ENCODE results near the gene RIC8B. TPM values are rescaled to one million over a fixed set of nuclear protein-coding genes. Genes with fewer than 3 reads are reported as not detected.

Gene RIC8B
- total RNA-seq, 1 donor from 2014 or later = 22.5 TPM

GRCh38 chr12:106733660-106734059 is 40.8 kb upstream of the RIC8B start:
- H3K4me1 Mint-ChIP-seq = no peaks in the 10 kb centered on the region
- no peaks in the 10 kb centered on the region for H3K9me3 Mint-ChIP-seq
- no peaks in the 10 kb centered on the region for H3K36me3 Mint-ChIP-seq
- H3K4me3 Mint-ChIP-seq = no peak overlapping the region
- H3K27ac Mint-ChIP-seq = no peak overlapping the region
- no peak for DNase-seq (ENCODE audit: low spot score in 2 of 2, unreplicated experiment in 2 of 2)
- no peak for TF ChIP-seq CTCF (IDR thresholded peaks at IDR 0.05; ENCODE audit: unreplicated experiment)
- H3K27me3 Mint-ChIP-seq (ENCODE audit: low read depth) = peaks cover 12% of the 10 kb centered on the region

- peaks cover 12% of the 10 kb centered on the region for H3K27me3 Mint-ChIP-seq (ENCODE audit: low read depth)
- no peak overlapping the region for H3K4me3 Mint-ChIP-seq
- DNase-seq (ENCODE audit: low spot score in 2 of 2, unreplicated experiment in 2 of 2) = no peak
- H3K36me3 Mint-ChIP-seq = no peaks in the 10 kb centered on the region
- H3K4me1 Mint-ChIP-seq = no peaks in the 10 kb centered on the region
- H3K9me3 Mint-ChIP-seq = no peaks in the 10 kb centered on the region
- TF ChIP-seq CTCF (IDR thresholded peaks at IDR 0.05; ENCODE audit: unreplicated experiment) = no peak
- H3K27ac Mint-ChIP-seq = no peak overlapping the region
These were observed 38.2 kb upstream of the RIC8B start for GRCh38 chr12:106736051-106736957.

- no peak overlapping the region for H3K27ac Mint-ChIP-seq
- no peak for TF ChIP-seq CTCF (IDR thresholded peaks at IDR 0.05; ENCODE audit: unreplicated experiment)
- no peaks in the 10 kb centered on the region for H3K36me3 Mint-ChIP-seq
- peaks cover 19% of the 10 kb centered on the region for H3K27me3 Mint-ChIP-seq (ENCODE audit: low read depth)
- DNase-seq (ENCODE audit: low spot score in 2 of 2, unreplicated experiment in 2 of 2) = no peak
- H3K4me3 Mint-ChIP-seq = no peak overlapping the region
- H3K9me3 Mint-ChIP-seq = no peaks in the 10 kb centered on the region
- H3K4me1 Mint-ChIP-seq = no peaks in the 10 kb centered on the region
These were observed 35.2 kb upstream of the RIC8B start for GRCh38 chr12:106739318-106739717.

GRCh38 chr12:106739815-106740530 is 34.5 kb upstream of the RIC8B start:
- DNase-seq (ENCODE audit: low spot score in 2 of 2, unreplicated experiment in 2 of 2) = no peak
- H3K4me3 Mint-ChIP-seq = no peak overlapping the region
- H3K36me3 Mint-ChIP-seq = no peaks in the 10 kb centered on the region
- no peaks in the 10 kb centered on the region for H3K9me3 Mint-ChIP-seq
- H3K27me3 Mint-ChIP-seq (ENCODE audit: low read depth) = peaks cover 24% of the 10 kb centered on the region
- TF ChIP-seq CTCF (IDR thresholded peaks at IDR 0.05; ENCODE audit: unreplicated experiment) = no peak
- no peak overlapping the region for H3K27ac Mint-ChIP-seq
- H3K4me1 Mint-ChIP-seq = no peaks in the 10 kb centered on the region

GRCh38 chr12:106740818-106741217 is 33.7 kb upstream of the RIC8B start:
- peaks cover 27% of the 10 kb centered on the region for H3K27me3 Mint-ChIP-seq (ENCODE audit: low read depth)
- H3K27ac Mint-ChIP-seq = no peak overlapping the region
- H3K36me3 Mint-ChIP-seq = no peaks in the 10 kb centered on the region
- H3K4me3 Mint-ChIP-seq = no peak overlapping the region
- no peak for DNase-seq (ENCODE audit: low spot score in 2 of 2, unreplicated experiment in 2 of 2)
- no peak for TF ChIP-seq CTCF (IDR thresholded peaks at IDR 0.05; ENCODE audit: unreplicated experiment)
- H3K4me1 Mint-ChIP-seq = no peaks in the 10 kb centered on the region
- H3K9me3 Mint-ChIP-seq = no peaks in the 10 kb centered on the region
